Measurements from ENCODE around the gene COL23A1. TPM values are rescaled to one million over a fixed set of nuclear protein-coding genes. Genes with fewer than 3 reads are reported as not detected.

The COL23A1 gene
- total RNA-seq, 1 donor: 0.10 TPM

DNA sequence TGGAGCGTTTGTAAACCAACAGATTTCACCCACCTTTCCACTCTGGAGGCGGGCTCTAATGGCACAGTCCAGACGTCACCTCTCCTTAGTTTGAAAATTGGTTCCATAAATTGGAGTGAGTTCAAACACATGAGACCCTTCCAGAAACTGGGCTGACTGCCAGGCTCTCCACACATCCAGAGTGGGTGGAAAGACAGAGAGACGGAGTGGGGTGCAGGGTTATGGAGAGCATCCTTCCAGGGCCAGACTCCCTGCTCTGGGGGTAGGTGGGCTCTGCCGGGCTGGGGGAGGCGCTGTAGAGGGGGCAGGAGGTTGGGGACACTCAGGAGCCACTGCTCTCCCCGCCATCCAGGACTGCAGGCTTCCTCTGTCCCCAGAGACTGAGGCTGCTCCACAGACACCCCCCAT, 252.9 kb downstream of the COL23A1 start:
- Histone ChIP-seq H3K27me3 (ENCODE audit: insufficient read depth, low read length) (no peaks in the 10 kb centered on the region), H3K9me3 (ENCODE audit: low read depth, low read length) (no peaks in the 10 kb centered on the region), H3K4me1 (ENCODE audit: insufficient read depth, low read length) (peaks cover 22% of the 10 kb centered on the region), H3K4me3 (ENCODE audit: low read length) (no peak overlapping the region)

DNA sequence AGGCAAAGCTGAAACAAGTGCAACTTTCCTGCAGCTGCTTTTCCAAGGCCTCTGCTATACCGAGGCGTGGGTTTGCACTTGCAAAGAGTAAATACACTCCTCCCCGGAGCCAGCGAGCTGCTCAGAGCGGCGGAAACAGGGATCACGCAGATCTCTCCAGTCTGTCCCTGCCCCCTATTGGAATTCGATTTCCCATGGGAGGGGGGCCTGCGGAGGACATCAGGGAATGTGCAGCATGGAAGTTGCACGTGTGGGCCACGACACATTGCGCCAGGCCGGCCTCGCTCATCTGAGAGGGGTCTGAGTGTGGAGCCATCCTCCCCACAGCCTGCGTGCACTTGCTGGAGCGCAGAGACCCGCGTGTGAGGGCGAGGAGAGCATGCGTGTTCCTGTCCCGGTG, 253.3 kb downstream of the COL23A1 start:
- Histone ChIP-seq H3K9me3 (ENCODE audit: low read depth, low read length) (no peaks in the 10 kb centered on the region), H3K4me3 (ENCODE audit: low read length) (no peak overlapping the region), H3K4me1 (ENCODE audit: insufficient read depth, low read length) (peaks cover 22% of the 10 kb centered on the region)

DNA sequence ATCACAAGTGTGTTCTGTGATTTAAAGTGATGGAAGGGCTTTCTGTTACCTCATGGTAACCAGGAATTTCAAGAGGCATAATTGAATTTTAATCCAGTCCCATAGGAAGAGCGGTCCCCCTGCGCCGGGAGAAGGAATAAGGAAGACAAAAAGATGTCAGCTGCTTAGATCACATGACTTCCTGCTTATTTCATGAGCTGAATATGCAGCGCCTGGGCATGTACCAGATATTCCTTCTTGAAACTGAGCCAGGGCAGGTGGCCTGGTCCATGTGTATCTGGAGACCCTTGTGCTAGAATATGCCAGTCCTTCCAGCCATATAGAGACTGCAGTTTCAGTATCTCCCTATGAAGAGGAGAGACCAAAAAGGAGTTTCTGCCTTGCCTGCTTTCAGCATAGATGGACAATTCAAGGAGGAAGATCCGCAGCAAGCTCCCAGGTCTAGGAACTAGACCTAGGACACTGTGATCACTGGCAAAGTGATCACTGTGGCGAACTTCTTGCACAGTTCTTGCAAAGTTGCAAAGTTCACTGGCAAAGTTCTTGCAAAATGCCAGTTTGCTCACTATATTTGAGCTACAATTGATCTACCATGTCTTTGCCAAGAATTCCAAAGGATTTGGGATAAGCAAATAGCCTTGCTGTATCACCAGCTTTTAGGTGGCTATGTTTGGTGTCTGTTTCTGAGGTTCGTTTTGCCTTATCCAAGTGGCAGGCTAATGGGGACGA, 254.7 kb downstream of the COL23A1 start:
- H3K4me1 ChIP-seq (ENCODE audit: insufficient read depth, low read length): peaks cover 24% of the 10 kb centered on the region
- H3K27me3 ChIP-seq (ENCODE audit: insufficient read depth, low read length): no peaks in the 10 kb centered on the region
- H3K4me3 ChIP-seq (ENCODE audit: low read length): no peak overlapping the region
- H3K9me3 ChIP-seq (ENCODE audit: low read depth, low read length): no peaks in the 10 kb centered on the region

More for the DNA sequence above, 253.3 kb downstream of the COL23A1 start:
- no peaks in the 10 kb centered on the region for H3K27me3 ChIP-seq (ENCODE audit: insufficient read depth, low read length)

DNA sequence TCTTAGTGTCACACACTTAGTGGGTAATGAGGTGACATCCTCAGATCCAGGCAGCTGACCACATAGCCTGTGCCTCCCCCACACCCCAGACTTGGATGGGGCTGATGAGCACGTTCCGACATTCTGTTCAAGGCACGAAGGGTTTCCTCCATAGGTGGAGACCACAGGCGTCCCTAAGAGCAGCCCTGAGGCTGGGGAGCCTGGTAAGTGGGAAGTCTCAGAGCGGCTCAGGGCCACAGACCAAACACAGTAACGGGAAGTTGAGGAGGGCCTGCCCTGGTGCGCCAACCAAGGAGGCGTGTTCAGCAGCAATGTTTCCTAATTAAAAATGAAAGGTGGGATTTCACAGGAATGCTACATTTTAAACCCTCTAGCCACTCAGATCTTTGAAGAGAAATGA, 255.3 kb downstream of the COL23A1 start:
- H3K27me3 ChIP-seq (ENCODE audit: insufficient read depth, low read length): no peaks in the 10 kb centered on the region

DNA sequence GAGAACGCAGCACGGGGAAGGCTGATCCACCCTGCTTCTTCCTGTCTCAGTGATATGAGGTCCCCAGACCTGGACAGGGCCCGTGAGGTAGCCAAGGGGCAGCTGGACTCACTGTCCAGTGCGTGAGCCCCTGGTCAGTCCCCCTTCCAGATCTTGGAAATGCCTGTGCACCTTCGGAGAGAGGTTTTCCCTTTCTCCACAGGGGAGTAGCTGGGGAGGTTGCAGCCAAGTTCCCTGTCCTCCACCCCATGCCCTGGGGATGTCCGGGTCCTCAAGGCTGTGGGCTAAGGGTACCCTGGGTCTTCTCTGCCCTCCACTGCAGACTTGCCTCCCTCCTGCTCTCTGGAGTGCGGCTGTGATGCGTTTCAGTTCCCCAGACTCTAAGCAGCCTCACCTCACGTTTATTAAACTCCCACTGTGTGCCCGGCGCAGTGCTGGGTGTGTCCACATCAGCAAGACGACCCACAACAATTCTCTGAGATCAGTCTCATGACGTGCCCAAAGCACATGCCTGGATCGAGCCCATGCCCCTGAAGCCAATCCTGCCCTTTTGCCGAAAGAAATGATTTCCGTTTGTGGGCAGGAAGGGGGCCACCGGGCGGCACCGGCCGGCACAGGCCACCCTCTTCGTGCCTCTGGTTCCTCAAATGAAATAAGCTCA, 256.2 kb downstream of the COL23A1 start:
- Histone ChIP-seq H3K4me1 (ENCODE audit: insufficient read depth, low read length) (peaks cover 27% of the 10 kb centered on the region), H3K4me3 (ENCODE audit: low read length) (no peak overlapping the region), H3K9me3 (ENCODE audit: low read depth, low read length) (no peaks in the 10 kb centered on the region), H3K27me3 (ENCODE audit: insufficient read depth, low read length) (no peaks in the 10 kb centered on the region)

More for the DNA sequence above, 255.3 kb downstream of the COL23A1 start:
- Histone ChIP-seq H3K4me1 (ENCODE audit: insufficient read depth, low read length) (peaks cover 22% of the 10 kb centered on the region), H3K9me3 (ENCODE audit: low read depth, low read length) (no peaks in the 10 kb centered on the region), H3K4me3 (ENCODE audit: low read length) (no peak overlapping the region)

DNA sequence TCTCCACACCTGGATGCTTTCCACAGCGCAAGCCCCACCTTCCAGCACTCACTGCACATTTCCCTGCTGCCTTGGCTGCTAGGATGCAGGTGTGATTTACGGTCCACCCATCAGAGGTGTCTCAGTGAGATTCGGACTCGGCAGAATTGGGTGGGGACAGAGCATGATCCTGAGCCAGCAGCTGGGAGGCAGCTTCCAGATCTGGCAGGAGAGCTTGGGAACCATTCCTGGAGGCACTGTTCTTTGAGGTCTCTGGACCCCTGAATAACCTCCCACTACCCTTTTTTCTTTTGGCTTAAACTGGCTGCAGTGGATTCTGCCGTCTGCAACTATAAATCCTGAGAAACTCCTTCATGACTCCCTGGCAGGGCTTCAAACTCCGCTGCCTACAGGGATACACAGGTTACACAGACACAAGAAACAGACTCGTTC, 258.0 kb downstream of the COL23A1 start:
- no peaks in the 10 kb centered on the region for H3K9me3 ChIP-seq (ENCODE audit: low read depth, low read length)
- no peak overlapping the region for H3K4me3 ChIP-seq (ENCODE audit: low read length)
- H3K4me1 ChIP-seq (ENCODE audit: insufficient read depth, low read length): peaks cover 27% of the 10 kb centered on the region
- no peaks in the 10 kb centered on the region for H3K27me3 ChIP-seq (ENCODE audit: insufficient read depth, low read length)

DNA sequence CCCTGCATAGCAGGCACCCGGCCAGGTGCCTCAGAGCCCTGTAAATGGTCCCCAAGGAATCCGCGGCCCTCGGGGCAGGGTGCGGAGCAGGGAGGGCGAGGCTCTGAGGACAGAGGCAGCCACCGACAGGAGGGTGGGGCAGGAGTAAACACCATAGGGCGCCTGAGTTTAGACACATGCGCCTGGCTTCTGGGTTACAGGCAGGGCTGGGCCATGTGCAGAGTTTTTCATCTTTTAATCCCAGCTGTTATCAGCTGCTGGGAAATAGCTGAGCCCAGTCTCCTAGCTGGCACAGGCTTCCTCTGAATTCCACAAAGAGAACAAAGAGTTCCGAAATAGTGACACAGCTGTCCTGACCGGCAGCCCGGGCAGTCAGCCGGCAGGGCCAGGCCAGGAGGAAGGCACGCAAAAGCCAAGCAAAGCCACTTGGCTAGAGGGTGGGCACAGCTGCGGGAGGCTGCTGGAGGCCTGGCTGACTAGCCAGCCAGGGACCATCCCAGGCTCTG, 258.6 kb downstream of the COL23A1 start:
- H3K9me3 ChIP-seq (ENCODE audit: low read depth, low read length): no peaks in the 10 kb centered on the region
- H3K4me1 ChIP-seq (ENCODE audit: insufficient read depth, low read length): peaks cover 27% of the 10 kb centered on the region

DNA sequence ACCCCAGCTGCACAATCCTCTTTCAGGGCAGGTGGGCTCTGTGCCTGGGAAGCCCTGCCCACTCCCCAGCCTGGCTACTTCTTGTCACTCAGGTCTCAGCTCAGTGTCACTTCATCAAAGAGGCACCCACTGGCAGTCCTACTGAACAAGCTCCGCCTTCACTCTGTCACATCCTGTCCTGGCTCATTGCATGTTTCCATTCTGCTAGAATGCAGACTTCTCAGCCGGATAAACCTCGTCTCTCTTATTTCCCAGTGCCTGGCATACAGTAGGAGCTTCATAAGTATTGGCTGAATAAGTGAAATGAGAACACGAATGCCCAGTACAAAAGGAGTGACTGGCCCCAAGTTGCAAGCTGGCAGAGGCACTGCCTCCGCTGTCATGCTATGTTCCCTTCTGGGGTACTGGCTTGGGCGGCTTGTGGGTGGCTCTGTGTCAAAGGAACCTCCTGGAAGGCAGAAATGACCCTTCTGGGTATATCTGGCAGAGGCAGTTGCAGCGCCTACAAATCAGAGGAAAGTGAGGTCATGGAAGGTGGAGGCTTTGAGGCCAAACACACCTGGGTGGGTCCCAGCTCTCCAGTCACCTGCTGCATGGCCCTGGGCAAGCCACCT, 259.3 kb downstream of the COL23A1 start:
- Histone ChIP-seq H3K4me3 (ENCODE audit: low read length) (no peak overlapping the region), H3K27me3 (ENCODE audit: insufficient read depth, low read length) (no peaks in the 10 kb centered on the region), H3K9me3 (ENCODE audit: low read depth, low read length) (no peaks in the 10 kb centered on the region), H3K4me1 (ENCODE audit: insufficient read depth, low read length) (peaks cover 27% of the 10 kb centered on the region)

More for the DNA sequence above, 258.6 kb downstream of the COL23A1 start:
- Histone ChIP-seq H3K27me3 (ENCODE audit: insufficient read depth, low read length) (no peaks in the 10 kb centered on the region), H3K4me3 (ENCODE audit: low read length) (no peak overlapping the region)

DNA sequence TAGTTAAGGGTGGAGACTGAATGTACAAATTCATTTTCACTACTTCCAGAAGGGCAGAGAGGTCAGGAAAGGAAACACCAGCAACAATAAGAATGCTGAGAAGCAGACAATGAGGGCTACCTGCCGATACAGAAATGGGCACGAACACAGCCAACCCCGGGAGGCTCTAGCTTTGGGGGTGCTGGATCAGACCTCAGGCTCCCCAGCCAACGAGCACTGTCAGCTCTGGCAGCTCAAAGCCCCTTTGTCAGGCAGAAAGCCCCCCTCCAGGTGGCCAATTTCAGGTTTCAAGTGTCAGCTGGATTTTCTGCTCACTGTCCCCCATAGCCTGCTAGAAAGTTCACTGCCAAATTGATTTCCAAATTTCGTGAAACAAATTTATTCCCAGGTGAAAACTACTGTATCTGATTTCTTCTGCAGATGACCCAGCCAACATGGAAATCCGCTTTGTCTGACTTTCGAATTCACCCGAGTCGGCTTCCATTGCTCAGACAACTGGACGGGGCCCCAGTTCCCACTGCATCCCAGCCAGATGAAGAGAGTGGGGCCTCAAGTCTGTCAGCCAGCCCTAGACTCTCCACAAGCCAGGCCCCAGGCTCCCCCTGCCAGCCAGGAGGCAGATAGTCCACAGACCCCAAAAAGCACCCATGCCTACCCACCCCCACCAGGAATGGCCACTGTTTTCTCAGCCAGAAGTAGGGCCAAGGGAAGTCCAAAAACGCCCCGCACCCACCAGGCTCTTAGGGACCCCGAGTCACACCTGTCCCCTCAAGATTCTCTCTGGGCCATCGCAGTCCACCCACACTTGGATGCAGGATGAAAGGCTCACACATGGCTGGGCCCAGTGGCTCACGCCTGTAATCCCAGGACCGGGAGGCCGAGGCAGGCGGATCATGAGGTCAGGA, 261.1 kb downstream of the COL23A1 start:
- Histone ChIP-seq H3K9me3 (ENCODE audit: low read depth, low read length) (no peaks in the 10 kb centered on the region), H3K4me1 (ENCODE audit: insufficient read depth, low read length) (peaks cover 12% of the 10 kb centered on the region), H3K27me3 (ENCODE audit: insufficient read depth, low read length) (no peaks in the 10 kb centered on the region), H3K4me3 (ENCODE audit: low read length) (no peak overlapping the region)

DNA sequence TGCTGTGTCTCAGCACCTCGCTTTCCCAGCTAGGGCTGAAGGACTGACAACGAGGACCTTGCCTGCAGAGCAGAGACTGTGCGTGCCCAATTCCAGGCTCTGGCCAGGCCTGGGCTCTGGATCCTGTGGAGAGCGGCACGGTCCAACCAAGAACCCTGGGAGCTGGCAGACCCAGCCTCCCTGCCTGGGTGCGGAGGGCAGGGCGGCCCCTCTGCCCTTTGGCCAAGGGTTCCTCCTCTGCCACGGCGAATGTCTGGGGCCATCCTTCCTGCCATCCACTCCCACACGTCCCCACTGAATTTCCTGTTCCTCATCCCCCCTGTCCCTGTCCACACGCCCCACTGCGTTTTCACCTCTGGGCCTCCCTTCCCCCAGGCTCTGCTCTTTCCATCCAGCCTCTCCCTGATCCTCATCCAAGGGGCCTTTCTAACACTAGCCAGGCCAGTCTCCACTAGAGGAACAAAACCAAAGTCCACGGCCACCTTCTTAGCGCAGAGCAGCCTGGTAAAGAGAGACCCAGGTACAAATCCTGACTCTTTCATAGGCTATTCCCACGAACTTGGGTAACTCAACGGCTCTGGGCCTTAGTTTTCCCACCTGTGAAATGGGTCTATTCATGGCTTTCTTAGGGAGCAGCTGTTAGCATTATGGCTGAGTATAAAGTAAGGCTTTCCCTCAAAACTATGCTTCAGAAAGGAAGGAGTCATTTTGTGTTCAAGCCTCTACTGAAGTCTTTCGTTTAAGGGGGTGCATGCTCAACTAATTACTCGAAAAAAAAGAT, 262.1 kb downstream of the COL23A1 start:
- no peaks in the 10 kb centered on the region for H3K27me3 ChIP-seq (ENCODE audit: insufficient read depth, low read length)
- H3K9me3 ChIP-seq (ENCODE audit: low read depth, low read length): no peaks in the 10 kb centered on the region
- no peak overlapping the region for H3K4me3 ChIP-seq (ENCODE audit: low read length)
- peaks cover 12% of the 10 kb centered on the region for H3K4me1 ChIP-seq (ENCODE audit: insufficient read depth, low read length)

DNA sequence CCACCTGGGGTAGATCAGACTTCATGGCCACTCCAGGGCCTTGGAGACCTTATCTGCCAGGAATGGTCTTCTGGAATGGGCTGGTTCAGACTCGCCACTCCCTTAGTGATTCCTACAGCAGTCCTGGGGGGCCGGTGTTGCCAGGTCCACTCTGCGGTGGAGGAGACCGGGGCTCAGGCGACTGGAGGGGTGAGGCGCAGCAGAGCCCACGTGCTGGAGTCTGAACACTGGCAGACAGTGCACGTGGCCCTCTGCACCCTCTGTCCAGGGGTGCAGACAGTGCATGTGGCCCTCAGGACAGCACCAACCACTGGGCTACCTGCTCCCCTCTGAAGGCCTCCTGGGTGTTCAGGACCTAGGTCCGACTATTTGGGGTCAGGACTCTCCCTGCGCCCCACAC, 262.7 kb downstream of the COL23A1 start:
- Histone ChIP-seq H3K4me1 (ENCODE audit: insufficient read depth, low read length) (peaks cover 12% of the 10 kb centered on the region), H3K27me3 (ENCODE audit: insufficient read depth, low read length) (no peaks in the 10 kb centered on the region), H3K4me3 (ENCODE audit: low read length) (no peak overlapping the region), H3K9me3 (ENCODE audit: low read depth, low read length) (no peaks in the 10 kb centered on the region)

DNA sequence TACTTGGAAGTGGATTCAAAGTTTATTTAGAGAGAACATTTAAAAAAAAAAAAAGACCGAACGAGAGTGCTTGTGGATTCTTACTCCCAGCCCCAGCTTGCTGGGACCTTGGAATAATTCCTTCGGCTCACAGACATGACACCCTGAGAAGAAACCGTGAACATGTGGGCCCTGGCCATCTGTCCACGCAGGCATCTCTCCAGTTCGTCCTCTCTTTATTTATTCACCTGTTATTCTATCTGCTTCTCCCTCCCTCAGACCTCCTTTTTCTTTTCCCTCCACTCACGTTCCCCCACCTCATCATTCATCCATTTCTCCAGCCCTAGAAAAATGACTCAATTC, 263.8 kb downstream of the COL23A1 start:
- H3K27me3 ChIP-seq (ENCODE audit: insufficient read depth, low read length): no peaks in the 10 kb centered on the region
- no peak overlapping the region for H3K4me3 ChIP-seq (ENCODE audit: low read length)
- H3K4me1 ChIP-seq (ENCODE audit: insufficient read depth, low read length): peaks cover 12% of the 10 kb centered on the region
- no peaks in the 10 kb centered on the region for H3K9me3 ChIP-seq (ENCODE audit: low read depth, low read length)

DNA sequence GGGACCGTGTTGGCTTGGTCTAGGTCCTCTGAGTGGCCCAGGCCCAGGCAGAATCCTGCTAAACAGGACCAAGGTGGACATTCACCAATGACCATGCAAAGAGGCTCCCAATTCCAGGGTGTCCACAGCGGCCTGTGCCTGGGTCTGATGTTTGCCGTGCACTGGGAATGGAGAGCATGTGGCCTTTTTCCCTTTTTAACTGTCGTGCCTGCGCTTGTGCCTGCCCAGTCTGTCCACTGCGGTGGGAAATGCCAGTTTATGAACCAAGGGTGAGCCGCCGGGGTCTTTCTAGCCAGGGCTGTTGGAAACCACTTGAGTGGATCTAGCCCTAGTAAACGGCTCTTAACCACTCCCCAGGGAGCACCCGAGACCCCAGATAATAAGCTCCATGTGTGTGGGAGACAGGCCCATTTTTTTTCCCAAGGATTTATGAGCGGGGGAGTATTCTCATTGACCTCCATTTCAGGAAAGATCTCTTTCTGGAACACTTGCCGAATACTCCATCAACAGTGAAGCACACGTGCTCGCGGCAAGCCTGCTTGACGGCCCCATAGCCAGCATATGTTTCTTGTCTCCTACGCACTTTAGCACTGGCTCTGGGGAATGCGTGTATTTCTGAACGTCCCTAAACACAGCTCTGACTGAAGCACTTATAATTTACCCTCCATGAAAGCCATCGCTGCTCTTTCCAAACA, 264.4 kb downstream of the COL23A1 start:
- peaks cover 9% of the 10 kb centered on the region for H3K4me1 ChIP-seq (ENCODE audit: insufficient read depth, low read length)
- H3K4me3 ChIP-seq (ENCODE audit: low read length): no peak overlapping the region
- H3K27me3 ChIP-seq (ENCODE audit: insufficient read depth, low read length): no peaks in the 10 kb centered on the region
- no peaks in the 10 kb centered on the region for H3K9me3 ChIP-seq (ENCODE audit: low read depth, low read length)

DNA sequence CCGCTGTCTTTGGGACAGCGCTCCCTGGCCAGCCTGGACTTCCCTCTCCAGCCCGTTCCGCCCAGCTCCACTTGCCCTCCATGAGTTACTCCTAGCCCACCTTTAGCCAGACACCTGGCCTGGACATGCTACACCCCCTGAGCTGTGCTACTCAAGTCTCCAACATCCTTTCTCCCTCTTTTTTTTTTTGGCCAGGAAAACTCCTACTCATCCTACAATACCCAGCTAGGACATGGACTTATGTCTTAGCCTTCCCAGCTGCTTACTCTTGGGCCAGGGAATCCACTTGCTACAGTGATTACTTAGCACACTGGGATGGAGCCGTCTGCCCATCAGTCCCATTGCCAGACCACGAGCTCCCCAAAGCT, 264.9 kb downstream of the COL23A1 start:
- Histone ChIP-seq H3K4me1 (ENCODE audit: insufficient read depth, low read length) (peaks cover 6% of the 10 kb centered on the region), H3K4me3 (ENCODE audit: low read length) (no peak overlapping the region), H3K9me3 (ENCODE audit: low read depth, low read length) (no peaks in the 10 kb centered on the region), H3K27me3 (ENCODE audit: insufficient read depth, low read length) (no peaks in the 10 kb centered on the region)
